ENCODE data around the gene ERICH3. TPM values are rescaled to one million over a fixed set of nuclear protein-coding genes. Genes with fewer than 3 reads are reported as not detected.
A peak's percentile ranks its signal among the peaks of the same experiment; 100 is the strongest.

Gene ERICH3
- total RNA-seq, 1 experiment from 2014 or later: not detected

DNA sequence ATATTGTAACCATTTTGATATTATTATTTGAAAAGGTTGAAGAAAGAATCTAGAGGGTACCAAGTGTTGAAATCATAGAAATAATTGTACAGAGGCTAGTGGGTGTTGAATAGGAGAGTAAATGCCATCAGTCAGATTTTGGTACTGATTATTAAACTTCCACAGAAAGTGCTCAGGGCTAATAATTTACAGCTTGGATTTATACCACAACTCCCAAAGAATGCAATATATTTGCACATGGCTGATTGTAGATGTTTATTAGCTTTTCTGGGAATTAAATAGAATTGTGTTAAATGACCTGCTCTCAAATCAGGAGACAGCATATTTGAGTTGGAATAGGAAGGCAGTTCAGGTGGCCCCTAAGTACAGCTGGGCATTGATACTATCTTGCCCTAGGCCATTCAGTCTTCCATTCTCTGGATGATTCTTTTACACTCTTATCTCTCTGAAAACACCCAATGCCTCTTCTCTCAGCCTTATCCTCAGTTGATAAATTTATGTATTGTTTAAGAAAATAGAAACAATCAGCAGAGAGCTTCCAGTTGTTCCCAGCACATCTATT is 63.7 kb downstream of the ERICH3 start:
- in situ Hi-C loops (cut with HindIII; ENCODE audit: low sequenced_read_pairs): no loop called here
- no peak for DNase-seq (ENCODE audit: low spot score)

DNA sequence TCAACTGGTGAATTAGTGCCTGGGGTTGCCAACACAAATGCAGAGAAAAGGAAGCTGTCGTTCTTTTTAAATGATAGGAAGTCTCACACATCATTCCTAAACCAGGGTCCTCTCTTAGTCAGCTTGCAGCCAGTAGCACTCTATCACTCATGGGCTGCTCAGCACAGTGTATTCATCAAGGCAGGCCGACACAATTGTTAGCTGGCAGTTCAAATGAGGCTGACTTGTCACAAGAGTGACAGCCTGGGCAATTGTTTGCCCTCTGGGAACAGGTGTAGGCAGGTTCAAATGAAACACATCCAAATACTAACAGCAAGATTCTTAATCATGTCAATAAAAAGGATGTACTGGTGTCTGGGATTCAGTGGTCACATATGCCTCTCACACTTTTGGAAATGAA is 76.9 kb downstream of the ERICH3 start:
- in situ Hi-C loops (cut with HindIII; ENCODE audit: low sequenced_read_pairs): no loop called here
- DNase-seq (ENCODE audit: low spot score): no peak

DNA sequence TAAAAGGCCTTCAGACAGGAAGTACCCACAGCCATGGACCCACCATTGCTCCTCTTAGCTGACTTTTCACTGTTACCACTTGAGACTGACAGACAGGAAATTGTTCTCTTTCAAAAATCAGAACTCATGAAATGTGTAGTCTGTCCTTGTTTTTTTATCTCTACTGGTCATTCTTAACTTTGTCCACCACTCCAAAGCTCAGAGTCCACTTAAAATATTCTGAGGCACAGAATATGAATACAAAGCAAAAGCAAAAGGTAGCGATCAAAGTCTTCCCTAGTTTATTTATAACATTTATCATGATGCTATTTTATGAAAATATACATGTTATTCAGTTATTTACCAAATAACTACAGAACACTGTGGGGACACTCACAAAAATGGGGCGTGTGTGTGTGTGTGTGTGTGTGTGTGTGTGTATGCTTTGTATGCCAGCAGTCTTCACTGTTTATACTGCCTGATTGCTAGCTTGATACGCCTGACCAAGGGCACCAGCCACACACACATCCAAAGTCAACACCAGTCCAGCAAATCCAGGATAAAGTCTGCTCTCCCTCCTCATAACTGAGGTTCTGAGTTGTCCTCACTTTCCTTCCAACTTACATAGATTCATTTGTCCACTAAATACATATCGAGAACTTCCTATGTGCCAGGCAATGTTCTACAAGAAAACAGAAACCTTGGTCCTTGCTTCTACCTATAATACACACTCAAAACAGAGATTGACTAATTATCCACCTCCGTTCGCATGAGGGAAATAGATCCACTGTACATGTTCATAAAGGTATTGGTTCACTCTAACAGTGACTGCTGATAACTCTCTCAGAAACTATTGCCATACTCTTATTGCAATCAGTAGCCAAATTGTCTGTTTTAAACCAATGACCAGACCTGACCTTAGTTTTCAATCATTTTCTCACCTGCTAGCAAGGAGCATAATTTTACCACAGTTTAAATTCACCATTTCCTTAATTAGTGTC is 79.4 kb downstream of the ERICH3 start:
- no peak for DNase-seq (ENCODE audit: low spot score)
- in situ Hi-C loops (cut with HindIII; ENCODE audit: low sequenced_read_pairs): no loop called here

DNA sequence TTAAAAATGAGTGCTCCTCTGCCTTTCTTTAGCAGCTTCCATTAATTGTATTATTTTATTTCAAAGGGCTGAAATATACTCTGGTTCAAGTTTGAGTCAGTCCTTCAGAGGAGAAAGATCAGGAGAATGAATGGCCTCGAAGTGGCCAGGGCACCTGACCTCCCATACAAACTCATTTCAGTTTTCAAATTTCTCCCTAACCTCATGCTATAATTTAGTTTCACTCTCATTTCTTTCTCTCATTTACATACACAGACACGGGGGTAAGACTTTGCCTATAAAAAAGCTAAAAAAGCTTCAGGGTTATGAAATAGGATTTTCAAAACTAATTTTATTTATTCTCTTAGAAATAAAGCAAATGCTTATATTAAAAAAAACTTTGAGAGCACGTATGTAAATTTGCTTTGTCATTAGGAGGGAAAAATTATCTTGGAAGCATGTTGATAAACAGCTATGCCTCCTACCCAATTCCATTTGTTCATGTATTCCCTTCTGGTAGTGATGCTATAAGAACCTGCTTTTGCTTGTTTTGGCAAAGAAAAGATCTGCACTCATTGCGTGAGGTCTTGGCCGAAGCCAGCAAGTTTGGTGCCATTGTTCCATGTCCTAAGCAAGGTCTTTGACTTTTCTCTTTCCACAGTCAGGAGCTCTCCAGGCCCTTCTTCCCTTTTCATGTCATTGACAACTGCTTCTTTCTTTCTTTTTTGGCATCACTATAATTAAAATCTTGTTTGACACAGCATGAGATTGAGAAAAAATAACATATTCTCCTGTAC is 80.8 kb downstream of the ERICH3 start:
- in situ Hi-C loops (cut with HindIII; ENCODE audit: low sequenced_read_pairs): no loop called here
- peak; percentile 26 for DNase-seq (ENCODE audit: low spot score)

DNA sequence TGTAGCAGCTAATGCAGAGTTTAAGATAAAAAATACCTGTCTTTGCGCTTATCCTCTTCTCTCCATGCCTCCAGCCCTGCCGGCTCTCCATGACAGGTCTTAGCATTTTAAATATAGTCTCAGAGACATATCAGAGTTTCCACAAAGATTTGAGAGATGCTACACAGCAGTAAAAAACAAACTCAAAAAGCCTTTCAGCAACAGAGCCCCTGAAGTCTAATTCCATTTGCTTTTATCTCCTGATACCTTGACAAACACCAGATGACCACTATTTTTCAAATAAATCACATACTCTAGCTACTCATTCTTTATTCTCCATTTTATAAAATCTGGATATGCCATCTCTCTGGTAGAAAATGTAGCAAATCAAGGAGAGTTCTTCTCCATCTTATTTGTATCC is 81.6 kb downstream of the ERICH3 start:
- no peak for DNase-seq (ENCODE audit: low spot score)
- in situ Hi-C loops (cut with HindIII; ENCODE audit: low sequenced_read_pairs): no loop called here

GRCh38 chr1:74590288-74590687 is 83.3 kb downstream of the ERICH3 start:
- in situ Hi-C loops (cut with HindIII; ENCODE audit: low sequenced_read_pairs): no loop called here
- DNase-seq (ENCODE audit: low spot score): no peak

- in situ Hi-C loops (cut with HindIII; ENCODE audit: low sequenced_read_pairs): no loop called here
These were observed 85.7 kb downstream of the ERICH3 start for GRCh38 chr1:74587888-74588287.

GRCh38 chr1:74586253-74586897 is 87.2 kb downstream of the ERICH3 start:
- no peak for DNase-seq (ENCODE audit: low spot score)
- in situ Hi-C loops (cut with HindIII; ENCODE audit: low sequenced_read_pairs): no loop called here

More at GRCh38 chr1:74587888-74588287, 85.7 kb downstream of the ERICH3 start:
- DNase-seq (ENCODE audit: low spot score): no peak

DNA sequence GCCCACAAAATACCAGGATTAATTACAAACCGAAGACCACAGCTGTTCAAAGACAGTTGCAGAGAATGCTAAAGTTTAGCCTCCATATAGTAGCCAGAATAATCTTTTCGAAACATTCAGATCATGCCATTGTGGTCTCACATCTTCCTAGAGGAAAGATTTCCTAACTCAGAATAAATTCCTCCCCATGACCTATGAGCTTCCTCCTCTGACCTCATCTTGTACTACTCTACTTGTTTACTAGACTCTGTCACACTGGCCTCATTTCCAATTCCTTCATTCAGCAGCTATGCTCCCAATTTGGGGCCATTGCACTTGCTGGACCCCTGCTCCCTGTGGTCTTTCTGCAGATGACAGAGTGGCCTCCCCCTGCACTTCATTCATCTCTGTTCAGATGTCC is 89.4 kb downstream of the ERICH3 start:
- in situ Hi-C loops (cut with HindIII; ENCODE audit: low sequenced_read_pairs): no loop called here
- DNase-seq (ENCODE audit: low spot score): no peak

DNA sequence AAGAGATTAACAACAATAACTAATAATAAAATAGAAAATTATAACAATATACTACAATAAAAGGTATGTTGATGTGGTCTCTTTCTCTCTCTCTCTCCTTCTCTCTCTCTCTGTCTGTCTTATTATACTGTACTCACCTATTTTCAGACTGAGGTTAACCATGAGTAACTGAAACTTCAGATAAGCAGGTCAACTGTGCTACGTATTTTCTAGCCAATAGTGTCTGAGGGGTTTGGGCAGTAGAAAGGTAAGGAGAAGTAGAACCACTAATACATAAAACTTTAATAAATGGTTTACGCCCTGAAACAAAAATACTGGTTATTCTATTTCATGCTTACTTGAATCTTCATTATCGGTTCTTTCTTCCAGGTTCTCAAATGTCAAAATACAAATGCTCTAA is 90.2 kb downstream of the ERICH3 start:
- in situ Hi-C loops (cut with HindIII; ENCODE audit: low sequenced_read_pairs): no loop called here
- no peak for DNase-seq (ENCODE audit: low spot score)

DNA sequence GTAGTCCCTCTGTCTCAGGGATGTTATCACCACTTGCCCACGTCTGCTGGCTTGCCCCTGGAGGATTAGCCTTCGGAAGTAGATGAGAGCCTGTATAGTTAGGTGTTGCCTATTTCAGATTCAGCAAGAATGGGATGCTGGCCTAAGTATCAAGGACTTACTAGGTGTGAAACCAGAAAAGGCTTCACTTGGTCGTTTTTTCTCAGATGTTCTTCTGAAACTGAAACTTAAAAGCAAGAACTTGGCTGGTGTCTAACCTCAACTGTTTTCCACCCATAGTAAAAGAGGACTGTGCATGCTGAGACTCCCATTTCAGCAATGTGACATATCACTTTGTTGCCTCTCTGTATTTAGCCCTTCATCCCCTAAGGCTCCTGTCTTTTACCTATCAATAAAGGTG is 94.2 kb downstream of the ERICH3 start:
- in situ Hi-C loops (cut with HindIII; ENCODE audit: low sequenced_read_pairs): no loop called here
- no peak for DNase-seq (ENCODE audit: low spot score)

- DNase-seq (ENCODE audit: low spot score): no peak
- in situ Hi-C loops (cut with HindIII; ENCODE audit: low sequenced_read_pairs): no loop called here
These were observed 95.5 kb downstream of the ERICH3 start for GRCh38 chr1:74578101-74578500.

DNA sequence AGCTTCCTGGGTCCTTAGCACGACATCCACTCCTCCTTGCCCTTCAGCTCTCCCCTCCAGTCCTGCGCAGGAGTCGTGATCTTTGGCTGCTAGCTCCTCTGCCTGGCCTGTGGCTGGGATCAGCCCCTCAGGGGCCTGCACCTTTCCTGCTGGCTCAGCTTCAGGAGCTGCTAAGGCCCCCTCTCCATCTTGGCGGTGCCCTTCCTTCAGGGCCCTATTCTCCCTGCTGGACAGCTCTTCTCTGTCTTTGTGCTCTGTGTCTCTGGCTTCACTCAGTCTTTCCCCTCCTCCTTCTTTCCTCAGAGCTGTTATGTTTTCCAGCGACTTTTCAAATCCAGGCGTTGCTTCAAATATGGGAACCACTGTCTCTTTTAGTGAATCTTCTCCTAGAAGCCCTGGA is 101.7 kb downstream of the ERICH3 start:
- in situ Hi-C loops (cut with HindIII; ENCODE audit: low sequenced_read_pairs): no loop called here
- no peak for DNase-seq (ENCODE audit: low spot score)

GRCh38 chr1:74571493-74571800 is 102.1 kb downstream of the ERICH3 start:
- no peak for DNase-seq (ENCODE audit: low spot score)
- in situ Hi-C loops (cut with HindIII; ENCODE audit: low sequenced_read_pairs): no loop called here

DNA sequence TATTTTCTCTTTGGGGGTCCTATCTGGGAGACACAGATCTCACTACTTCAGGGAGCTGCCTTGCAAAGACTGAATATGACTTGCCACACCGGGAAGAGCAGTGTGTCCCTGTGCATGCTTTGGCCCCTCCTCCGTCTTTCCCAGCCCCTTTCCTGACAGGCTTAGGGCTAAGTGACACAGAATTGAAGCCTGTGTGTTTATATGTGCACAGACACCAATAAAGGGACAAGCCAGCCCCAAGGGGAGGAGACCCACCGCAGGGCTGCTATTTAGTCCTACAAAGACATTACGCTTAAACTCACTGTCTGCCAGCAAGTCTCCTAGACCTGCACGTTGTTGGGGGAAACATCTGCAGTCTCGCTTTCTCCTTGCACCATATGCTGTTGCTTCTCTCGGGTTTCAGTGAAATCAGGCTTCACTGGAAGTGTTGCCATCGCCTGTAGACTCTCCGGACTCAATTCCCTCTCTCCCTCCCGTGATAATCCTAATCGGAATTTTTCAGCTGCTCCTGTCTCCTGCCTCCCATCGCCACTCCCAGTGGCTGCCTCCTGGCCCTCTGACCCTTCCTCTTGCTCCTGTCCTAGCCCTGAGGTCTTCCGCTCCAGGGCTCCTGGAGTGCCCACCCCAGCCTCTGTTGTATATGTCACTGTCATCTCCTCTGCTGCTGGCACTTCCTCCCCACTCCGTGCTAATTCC is 102.6 kb downstream of the ERICH3 start:
- no peak for DNase-seq (ENCODE audit: low spot score)
- in situ Hi-C loops (cut with HindIII; ENCODE audit: low sequenced_read_pairs): no loop called here

DNA sequence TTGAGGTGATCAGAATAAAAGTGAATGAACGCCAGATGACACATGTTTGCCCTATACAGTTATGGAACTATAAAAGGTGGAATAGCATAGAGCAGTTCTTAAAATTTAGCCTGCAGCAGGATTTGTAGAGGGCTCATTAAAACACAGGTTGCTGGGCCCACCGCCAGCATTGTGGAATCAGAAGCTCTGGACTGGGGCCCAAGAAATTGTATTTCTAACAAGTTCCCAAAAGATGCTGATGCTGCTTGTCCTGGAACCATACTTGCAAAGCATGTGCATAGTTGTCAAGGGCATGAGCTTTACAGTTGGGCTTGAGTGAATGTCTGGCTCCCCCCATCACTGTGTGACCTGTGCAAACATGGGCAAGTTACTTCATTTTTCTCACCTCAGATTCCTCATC is 123.7 kb downstream of the ERICH3 start:
- DNase-seq (ENCODE audit: low spot score): no peak
- in situ Hi-C loops (cut with HindIII; ENCODE audit: low sequenced_read_pairs): no loop called here

DNA sequence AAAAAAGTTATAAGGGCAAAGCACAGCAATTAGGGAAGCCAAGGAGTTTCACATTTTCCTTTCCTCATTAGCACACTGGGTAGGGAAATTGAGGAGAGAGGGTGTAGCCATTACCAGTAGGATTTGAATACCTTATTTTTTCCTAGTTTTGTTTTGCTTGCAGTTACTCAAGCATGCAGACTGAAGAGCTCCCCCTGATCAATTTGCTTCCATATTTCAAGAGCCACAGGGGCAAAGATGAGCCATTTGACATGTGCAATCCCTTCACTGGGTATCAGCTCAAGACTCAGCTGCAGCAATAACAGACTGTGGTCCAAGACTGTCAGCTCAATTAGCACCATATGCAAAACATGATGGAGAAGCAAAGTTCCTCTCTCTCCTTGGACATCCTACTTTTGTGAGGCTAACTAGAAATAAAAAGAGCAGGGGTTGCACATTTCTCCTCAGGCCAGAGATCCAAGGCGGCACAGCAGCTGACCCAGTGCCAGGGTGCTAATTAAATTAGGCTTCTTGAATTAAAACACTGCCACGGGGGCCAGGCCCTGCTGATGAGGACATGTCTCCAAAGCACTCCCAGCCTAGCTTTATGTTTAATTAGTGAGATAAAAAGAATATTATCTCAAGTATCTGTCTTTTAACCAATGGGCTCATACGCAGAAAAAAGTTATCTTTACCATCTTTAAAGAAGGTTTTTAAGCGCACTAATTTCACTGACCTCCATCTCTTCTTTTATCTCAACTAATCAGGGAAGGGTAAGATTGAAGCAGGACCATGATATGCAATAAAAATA is 124.4 kb downstream of the ERICH3 start:
- in situ Hi-C loops (cut with HindIII; ENCODE audit: low sequenced_read_pairs): no loop called here
- no peak for DNase-seq (ENCODE audit: low spot score)

GRCh38 chr1:74545821-74546220 is 127.8 kb downstream of the ERICH3 start:
- no peak for DNase-seq (ENCODE audit: low spot score)
- in situ Hi-C loops (cut with HindIII; ENCODE audit: low sequenced_read_pairs): no loop called here

Data from G401 (cell line).